Gastroesophageal sphincter (tissue), 3 donors: ENCODE results near the gene SH2D5.

Experiments used
- CTCF ChIP-seq, 4 experiments: fragments of 200-600 bp in 2 of 4; fragments of 450-650 bp in 2 of 4; sonication (generic) in 1 of 4; IDR thresholded peaks; one replicate each; pipeline ENCODE4 v1.5.1; 2017 to 2019; ENCODE audit warnings: antibody characterized with exemption in 4 of 4, mild to moderate bottlenecking in 2 of 4, moderate library complexity in 2 of 4
- EP300 ChIP-seq: sonication (generic); formaldehyde crosslinking; IDR thresholded peaks from one replicate; pipeline ENCODE4 v1.6.1; 2017; ENCODE audit warnings: antibody characterized with exemption, mild to moderate bottlenecking
- POLR2A ChIP-seq, 2 donors: fragments of 450-650 bp; IDR thresholded peaks; one replicate each; pipeline ENCODE4 v1.6.1; 2017; ENCODE audit warnings: antibody characterized with exemption in 2 of 2, mild to moderate bottlenecking in 2 of 2, moderate library complexity in 1 of 2
- POLR2AphosphoS5 ChIP-seq: sonication (generic); formaldehyde crosslinking; IDR thresholded peaks from one replicate; pipeline ENCODE4 v1.6.1; 2017; ENCODE audit warnings: antibody characterized with exemption

DNA sequence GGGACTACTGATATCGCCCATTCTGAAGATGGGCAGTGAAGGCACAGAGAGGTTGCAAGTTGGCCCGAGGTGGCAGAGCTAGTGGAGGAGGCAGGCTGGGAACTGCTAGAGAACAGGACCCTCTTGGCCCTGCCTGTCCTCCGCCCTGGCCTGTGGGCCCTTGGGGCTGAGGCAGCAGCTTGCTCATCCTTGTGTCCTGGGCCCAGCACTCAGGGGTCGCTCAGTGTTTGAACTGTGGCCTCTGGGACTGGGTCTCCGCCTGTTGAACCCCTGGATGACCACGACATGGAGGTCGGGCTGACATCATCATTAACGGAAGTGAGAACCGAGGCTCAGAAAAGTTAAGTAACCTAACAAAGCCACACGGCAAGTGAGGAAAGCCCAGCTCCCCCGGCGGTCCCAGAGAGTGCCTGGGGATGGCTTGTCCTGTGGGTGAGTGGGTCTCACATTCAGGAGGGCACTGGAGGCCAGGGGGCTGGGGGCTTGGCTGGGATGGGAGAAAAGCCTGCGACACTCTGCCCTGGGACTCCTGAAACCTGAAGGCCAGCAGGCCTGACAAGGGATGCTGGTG lies 48.4 kb downstream of the SH2D5 start:
- TF ChIP-seq CTCF (IDR thresholded peaks at IDR 0.05) (no peak), POLR2A (IDR thresholded peaks at IDR 0.05) (no peak), POLR2AphosphoS5 (no peak), EP300 (no peak)
